T-helper 9 cell (primary cell): ENCODE data around the gene PRKCE.

ENCODE experiments used
- DNase-seq: peaks from one replicate; pipeline ENCODE4 v3.0.0-alpha.2; 2020

Gene PRKCE

GRCh38 chr2:46161911-46162310 lies 510.4 kb downstream of the PRKCE start:
- DNase-seq = no peak

DNA sequence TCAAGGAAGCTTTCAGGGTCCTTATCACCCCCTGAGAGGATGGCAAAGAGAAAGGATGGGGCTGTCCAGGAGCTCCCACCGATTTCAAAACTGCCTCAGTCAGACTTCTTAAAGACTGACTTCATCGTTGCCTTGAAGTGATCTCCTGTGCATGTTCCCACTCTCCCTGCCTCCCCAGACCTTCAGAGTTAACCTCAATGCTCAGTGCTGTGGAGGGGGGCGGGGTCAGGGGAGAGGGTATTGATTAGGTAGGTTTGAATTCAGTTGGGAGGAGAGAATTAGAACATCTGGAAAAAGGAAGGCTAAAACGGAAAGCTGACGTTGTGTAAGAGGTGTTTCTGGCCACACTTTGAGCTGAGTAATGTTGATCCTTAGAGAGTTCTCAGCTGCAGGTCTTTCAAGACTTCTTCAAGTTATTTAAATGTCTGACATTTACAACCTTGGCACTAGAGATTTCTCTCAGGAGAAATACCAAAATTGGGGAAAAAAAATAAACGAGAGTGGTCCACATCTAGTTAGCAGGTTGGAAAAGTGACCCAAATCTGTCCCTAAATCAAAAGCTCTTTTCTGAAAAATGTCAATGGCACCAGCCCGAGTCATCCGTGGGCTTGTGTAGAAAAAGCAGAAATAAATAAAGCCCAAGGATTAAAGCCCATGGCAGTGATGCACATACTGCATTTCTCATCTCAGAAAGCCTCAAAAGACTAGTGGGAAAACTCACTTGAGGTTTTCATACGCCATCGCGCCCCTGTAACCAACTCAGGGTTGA lies 511.0 kb downstream of the PRKCE start:
- DNase-seq = no peak

GRCh38 chr2:46163098-46163430 lies 511.6 kb downstream of the PRKCE start:
- DNase-seq = no peak

DNA sequence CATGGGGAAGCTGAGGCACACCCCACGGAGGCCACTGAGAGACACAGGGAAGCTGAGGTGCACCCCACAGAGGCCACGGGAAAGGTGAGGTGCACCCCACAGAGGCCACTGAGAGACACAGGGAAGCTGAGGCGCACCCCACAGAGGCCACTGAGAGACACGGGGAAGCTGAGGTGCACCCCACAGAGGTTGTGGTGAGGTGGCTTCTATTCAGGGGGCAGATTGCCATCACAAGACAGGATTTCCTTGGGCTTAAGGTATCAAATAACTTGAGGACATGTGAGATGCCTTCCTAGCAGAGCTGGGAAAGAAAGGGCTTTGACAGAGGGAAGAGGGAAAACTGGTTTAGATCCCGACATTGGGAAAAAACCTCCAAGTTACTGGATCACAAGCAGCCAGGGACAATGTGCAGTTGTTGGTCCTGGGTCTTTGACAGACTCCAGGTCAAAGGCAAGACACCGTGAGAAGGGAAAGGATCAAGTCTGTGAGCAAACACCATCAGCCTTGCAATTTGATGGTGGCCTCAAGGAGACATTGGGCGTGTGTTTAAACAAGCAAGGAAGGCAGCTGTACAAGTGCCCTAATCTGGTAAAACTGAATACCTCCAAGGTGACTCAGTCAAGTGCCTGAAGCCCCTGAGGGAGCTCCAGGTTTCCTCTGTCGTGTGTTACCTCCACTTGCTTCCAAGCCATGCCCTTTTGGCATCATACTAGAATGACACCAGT lies 512.5 kb downstream of the PRKCE start:
- no peak for DNase-seq

- DNase-seq = no peak
Observed at GRCh38 chr2:46164529-46165301, 513.2 kb downstream of the PRKCE start.

DNA sequence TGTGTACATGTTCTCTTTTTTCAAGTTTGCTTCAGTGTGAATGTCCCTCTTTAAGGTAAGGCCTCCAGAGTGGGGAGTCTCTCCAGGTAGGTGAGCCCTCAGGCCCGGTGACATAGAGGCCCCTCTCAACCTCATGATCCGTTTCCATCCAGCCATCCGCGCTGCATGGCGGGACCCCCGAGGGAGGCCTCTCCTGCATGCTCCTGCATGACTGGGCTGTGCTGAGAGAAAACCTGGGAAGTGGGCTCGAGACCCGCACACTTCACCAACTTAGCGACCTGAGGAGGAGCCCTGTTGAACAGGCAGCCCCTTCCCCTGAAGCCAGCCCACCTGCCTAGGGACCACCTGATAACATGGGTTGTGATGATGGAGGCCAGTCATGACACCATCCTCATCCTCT lies 514.4 kb downstream of the PRKCE start:
- no peak for DNase-seq

GRCh38 chr2:46167406-46167805 lies 515.9 kb downstream of the PRKCE start:
- DNase-seq = no peak

GRCh38 chr2:46167924-46168323 lies 516.4 kb downstream of the PRKCE start:
- DNase-seq = no peak

GRCh38 chr2:46169467-46169866 lies 518.0 kb downstream of the PRKCE start:
- DNase-seq = no peak

DNA sequence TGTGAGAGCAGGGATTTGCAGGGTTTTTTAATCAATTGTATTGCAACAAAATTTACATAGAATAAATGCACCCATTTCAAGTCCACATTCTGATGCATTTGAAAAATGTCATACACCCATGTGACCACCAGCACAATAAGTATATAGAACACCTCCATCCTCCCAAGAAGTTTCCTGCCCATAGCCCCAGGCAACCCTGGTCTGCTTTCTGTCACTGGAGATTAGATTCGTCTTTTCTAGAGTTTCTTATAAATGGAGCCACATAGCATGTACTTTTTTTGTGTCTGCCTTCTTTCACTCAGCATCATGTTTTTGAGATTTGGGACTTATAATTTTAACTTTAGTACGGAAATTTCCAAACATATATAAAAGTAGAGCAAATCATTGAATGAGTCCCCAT lies 518.6 kb downstream of the PRKCE start:
- no peak for DNase-seq

DNA sequence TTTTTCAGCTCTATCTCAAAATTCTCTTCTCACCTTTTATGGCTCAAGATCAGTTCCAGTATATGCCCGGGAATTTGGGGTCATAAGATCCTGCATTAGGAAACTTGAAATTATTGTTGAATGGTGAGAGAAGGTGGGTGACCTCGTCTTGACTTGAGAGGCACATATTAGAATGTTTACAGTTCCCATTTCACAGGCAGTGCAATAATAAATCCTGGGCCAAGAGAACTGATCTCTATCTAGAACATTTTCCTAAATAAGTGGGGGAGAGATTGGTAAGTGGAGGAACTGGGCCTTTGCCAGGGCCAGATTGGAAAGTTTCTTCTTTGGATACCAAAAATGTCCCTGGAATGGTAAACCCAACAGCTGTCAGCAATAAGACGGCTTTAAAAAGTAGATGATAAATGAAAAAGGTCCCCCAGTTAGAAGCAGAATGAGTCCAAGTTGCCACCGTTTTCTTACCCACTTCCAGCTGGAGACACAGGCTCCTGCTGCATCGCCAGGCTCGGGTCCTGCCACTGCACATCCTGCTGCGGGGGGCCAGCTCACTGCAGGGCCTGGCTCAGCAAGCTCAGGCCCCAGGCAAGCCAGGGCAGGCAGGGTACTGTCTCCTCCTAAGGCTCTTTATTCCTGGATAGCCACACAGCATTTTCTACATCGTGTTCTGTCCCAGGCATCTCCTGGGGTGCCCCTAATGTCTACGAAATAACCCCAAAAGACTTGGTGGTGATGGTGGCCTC lies 519.3 kb downstream of the PRKCE start:
- DNase-seq = no peak

DNA sequence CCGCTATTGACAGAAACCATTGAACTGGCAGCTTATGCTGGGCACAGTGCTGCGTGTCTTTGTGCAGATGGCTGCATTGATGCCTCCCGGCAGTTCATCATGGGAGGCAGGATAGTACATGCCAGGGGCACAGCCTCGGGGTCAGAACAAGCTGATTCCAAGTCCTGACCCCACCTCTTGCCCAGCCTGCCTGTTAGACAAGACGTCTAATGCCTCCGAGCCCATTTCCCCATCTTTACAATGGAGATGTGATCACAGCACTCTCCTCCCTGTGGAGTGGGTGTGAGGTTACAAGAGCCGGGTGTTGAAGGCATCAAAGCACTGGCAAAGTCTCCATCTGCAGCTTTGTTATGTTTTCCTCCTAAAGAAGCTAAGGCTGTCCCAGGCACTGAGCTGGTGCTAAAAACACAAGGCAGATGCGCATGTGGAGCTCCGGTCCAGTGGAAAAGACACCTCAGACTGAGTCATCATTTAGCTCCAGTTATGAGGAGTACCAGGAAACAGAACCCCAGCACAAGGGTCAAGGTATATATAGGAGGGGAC lies 520.0 kb downstream of the PRKCE start:
- DNase-seq = no peak

GRCh38 chr2:46171996-46172546 lies 520.6 kb downstream of the PRKCE start:
- DNase-seq = no peak

DNA sequence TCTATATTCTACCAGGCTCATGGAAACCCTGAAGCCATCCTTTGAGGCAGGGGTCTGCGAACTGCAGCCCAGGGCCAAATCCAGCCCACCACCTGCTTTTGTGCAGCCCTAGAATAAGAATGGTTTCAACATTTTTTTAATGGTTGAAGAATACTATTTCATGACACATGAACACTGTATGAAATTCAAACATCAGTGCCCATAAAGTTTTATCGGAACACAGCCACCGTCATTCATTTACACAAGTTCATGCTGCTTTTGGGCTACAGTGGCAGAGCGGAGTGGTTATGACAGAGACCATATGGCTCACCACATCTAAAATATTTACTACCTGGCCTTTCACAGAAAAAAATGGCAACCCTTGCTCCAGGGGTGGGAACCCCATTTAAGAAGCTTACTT lies 521.6 kb downstream of the PRKCE start:
- no peak for DNase-seq

GRCh38 chr2:46173636-46174250 lies 522.3 kb downstream of the PRKCE start:
- DNase-seq = no peak

GRCh38 chr2:46174345-46175170 lies 523.1 kb downstream of the PRKCE start:
- DNase-seq = no peak

GRCh38 chr2:46175419-46175818 lies 523.9 kb downstream of the PRKCE start:
- no peak for DNase-seq

DNA sequence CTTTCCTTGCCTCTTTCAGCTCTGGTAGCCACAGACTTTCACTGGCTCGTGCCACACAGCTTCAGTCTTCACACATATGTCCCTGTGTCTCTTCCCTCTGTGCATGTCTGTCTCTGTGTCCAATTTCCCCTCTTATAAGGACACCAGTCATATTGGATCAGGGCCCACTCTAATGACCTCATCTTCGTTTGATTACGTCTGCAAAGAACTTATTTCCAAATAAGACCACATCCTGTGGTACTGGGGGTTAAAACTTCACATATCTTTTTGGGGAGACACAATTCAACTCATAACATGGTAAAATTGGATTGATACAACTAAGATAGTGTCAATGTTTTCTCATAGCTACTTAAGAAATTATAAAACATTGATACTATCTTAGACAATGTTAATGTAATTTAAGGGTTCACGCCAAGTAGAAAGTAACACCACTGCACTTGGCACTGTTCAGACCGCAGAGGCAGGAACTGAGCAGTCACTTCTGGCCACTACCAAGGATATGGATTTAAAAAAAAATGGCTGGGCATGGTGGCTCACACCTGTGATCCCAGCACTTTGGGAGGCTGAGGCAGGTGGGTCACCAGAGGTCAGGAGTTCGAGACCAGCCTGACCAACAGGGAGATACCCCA lies 526.1 kb downstream of the PRKCE start:
- DNase-seq = no peak

DNA sequence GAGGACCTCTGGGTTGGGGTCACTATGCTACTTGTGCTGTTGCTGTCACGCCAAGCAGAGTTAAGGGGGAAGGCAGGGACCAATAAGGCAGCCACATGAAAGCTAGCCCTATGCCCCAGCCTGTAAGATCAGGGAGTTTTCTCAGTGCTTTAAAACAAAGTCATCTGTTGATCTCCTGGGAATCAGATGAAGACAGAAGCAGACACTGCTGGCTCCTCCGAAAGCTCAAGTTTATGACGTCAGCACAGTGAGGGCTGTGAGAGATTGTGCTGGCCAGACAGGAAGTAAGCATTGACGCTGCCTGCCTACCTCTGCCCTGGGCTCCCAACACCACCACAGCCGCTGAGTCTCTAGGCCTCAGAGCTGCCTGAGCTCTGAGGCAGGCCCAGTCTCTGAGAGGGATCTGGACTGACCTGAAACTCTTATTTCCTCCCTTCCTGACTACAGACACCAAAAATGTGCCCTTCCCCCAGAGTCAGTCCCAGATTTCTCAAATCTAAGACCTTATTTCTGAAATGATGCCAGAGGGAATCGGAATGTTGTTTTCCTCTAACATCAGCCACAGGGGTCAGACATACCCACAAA lies 527.7 kb downstream of the PRKCE start:
- DNase-seq = peak; percentile 35

DNA sequence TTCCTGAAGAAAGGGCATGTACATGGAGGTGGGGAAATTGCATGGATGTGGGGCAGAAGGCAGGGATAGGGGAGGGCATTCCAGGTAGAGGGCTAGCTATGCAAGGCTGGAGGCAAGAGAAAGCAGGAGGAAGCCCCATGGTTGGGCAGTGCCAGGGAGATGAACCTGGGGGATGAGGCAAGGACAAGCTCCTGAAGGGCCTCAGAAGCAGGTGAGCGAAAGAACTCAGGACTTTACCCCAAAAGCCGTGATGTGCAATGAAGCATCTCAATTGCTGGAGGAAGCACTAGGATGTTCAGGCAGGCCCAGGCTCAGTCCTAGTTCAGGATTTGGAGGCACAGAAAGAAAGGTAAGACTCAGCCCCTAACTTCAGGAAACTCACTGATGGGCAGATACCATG lies 528.7 kb downstream of the PRKCE start:
- no peak for DNase-seq
